IPS-18c (cell line): Measurements from ENCODE around the gene OR56A3.

Experiments
- H3K4me3 ChIP-seq: 2 replicates; pipeline ENCODE4 v1.7.0; 2013; ENCODE audit warnings: low read depth, mild to moderate bottlenecking, low read length, moderate library complexity; ENCODE audit not compliant: insufficient read depth
- H3K9me3 ChIP-seq: one replicate; pipeline ENCODE4 v1.6.1; 2013; ENCODE audit warnings: mild to moderate bottlenecking, low read length, moderate library complexity; ENCODE audit not compliant: control insufficient read depth, insufficient read depth

Gene OR56A3

GRCh38 chr11:5941951-5942350 is at the start of gene OR56A3:
TSS of gene OR56A3 (plus strand) at chr11:5942251. CDS start at chr11:5947347, 5,096 bp downstream.
- H3K4me3 ChIP-seq, result no peak within 1 kb of the TSS

GRCh38 chr11:5892908-5893307 is 49.1 kb upstream of the OR56A3 start, which contains the start of gene OR52E5:
TSS of gene OR52E5 (plus strand) at chr11:5893208. CDS start at chr11:5900777, 7,569 bp downstream.
- no peaks in the 10 kb centered on the region for H3K9me3 ChIP-seq
- H3K4me3 ChIP-seq, result no peak within 1 kb of the TSS

More at GRCh38 chr11:5941951-5942350, at the start of gene OR56A3:
- H3K9me3 ChIP-seq, result no peaks in the 10 kb centered on the region

- no peaks in the 10 kb centered on the region for H3K9me3 ChIP-seq
- H3K4me3 ChIP-seq, result no peak overlapping the region
Measured at GRCh38 chr11:5899534-5899933, 42.5 kb upstream of the OR56A3 start.

GRCh38 chr11:5910540-5910939 is 31.5 kb upstream of the OR56A3 start:
- no peak overlapping the region for H3K4me3 ChIP-seq
- no peaks in the 10 kb centered on the region for H3K9me3 ChIP-seq

GRCh38 chr11:5922749-5923426 is 19.2 kb upstream of the OR56A3 start:
- Histone ChIP-seq H3K4me3 (no peak overlapping the region), H3K9me3 (peaks cover 1% of the 10 kb centered on the region)

GRCh38 chr11:5923427-5923776 is 18.6 kb upstream of the OR56A3 start:
- Histone ChIP-seq H3K4me3 (no peak overlapping the region), H3K9me3 (peaks cover 3% of the 10 kb centered on the region)

- peaks cover 4% of the 10 kb centered on the region for H3K9me3 ChIP-seq
- H3K4me3 ChIP-seq, result no peak overlapping the region
Measured at GRCh38 chr11:5923794-5924193, 18.3 kb upstream of the OR56A3 start.

GRCh38 chr11:5928271-5928670 is 13.8 kb upstream of the OR56A3 start:
- peaks cover 13% of the 10 kb centered on the region for H3K9me3 ChIP-seq

GRCh38 chr11:5928811-5929210 is 13.2 kb upstream of the OR56A3 start:
- H3K4me3 ChIP-seq, result no peak overlapping the region
- H3K9me3 ChIP-seq, result peaks cover 13% of the 10 kb centered on the region

More at GRCh38 chr11:5928271-5928670, 13.8 kb upstream of the OR56A3 start:
- no peak overlapping the region for H3K4me3 ChIP-seq

- Histone ChIP-seq H3K4me3 (no peak overlapping the region), H3K9me3 (peaks cover 13% of the 10 kb centered on the region)
Measured at GRCh38 chr11:5929571-5930368, 12.3 kb upstream of the OR56A3 start.

GRCh38 chr11:5930614-5931013 is 11.4 kb upstream of the OR56A3 start:
- Histone ChIP-seq H3K4me3 (no peak overlapping the region), H3K9me3 (peaks cover 13% of the 10 kb centered on the region)

- H3K4me3 ChIP-seq, result no peak overlapping the region
- H3K9me3 ChIP-seq, result peaks cover 13% of the 10 kb centered on the region
Measured at GRCh38 chr11:5931061-5931460, 11.0 kb upstream of the OR56A3 start.

- Histone ChIP-seq H3K4me3 (no peak overlapping the region), H3K9me3 (peaks cover 13% of the 10 kb centered on the region)
Measured at GRCh38 chr11:5932671-5933070, 9.4 kb upstream of the OR56A3 start.

GRCh38 chr11:5933116-5933515 is 8.9 kb upstream of the OR56A3 start:
- H3K9me3 ChIP-seq, result peaks cover 10% of the 10 kb centered on the region

GRCh38 chr11:5937868-5938602 is 4.0 kb upstream of the OR56A3 start:
- Histone ChIP-seq H3K9me3 (no peaks in the 10 kb centered on the region), H3K4me3 (no peak overlapping the region)

More at GRCh38 chr11:5933116-5933515, 8.9 kb upstream of the OR56A3 start:
- no peak overlapping the region for H3K4me3 ChIP-seq

GRCh38 chr11:5938603-5938965 is 3.5 kb upstream of the OR56A3 start:
- H3K4me3 ChIP-seq, result no peak overlapping the region
- H3K9me3 ChIP-seq, result no peaks in the 10 kb centered on the region

GRCh38 chr11:5940748-5941147 is 1.3 kb upstream of the OR56A3 start:
- Histone ChIP-seq H3K4me3 (no peak overlapping the region), H3K9me3 (no peaks in the 10 kb centered on the region)

GRCh38 chr11:5955586-5955985 is 13.5 kb downstream of the OR56A3 start:
- H3K4me3 ChIP-seq, result no peak overlapping the region
- H3K9me3 ChIP-seq, result no peaks in the 10 kb centered on the region
